NCI-H2107 (cell line): ENCODE measurements around the gene ANO10.
"Not testable (repeated sequence)": the region's sequence is repeated elsewhere in the genome, so short reads cannot be mapped to it uniquely, and the experiment has no call there.

ENCODE experiments used
- DNase-seq: peaks from one replicate; lab custom pipeline; 2025; lab: John Stamatoyannopoulos, UW

ANO10 gene

DNA sequence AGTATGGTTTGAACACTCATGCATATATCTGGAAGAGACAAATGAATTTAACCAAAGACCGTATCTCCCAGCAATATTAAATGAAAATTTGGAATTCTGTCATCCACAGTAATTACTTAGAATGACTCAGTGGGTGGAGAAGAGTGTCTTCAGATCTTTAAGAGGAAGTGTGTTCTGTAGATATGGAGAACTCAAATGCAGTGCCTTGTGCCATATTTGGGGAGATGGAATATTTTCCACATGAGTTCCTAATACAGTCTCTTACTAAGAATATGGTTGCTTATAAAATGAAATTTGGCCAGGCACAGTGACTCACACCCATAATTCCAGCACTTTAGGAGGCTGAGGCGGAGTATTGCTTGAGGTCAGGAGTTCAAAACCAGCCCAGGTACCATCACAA lies 40.5 kb downstream of the ANO10 start:
- no peak for DNase-seq

DNA sequence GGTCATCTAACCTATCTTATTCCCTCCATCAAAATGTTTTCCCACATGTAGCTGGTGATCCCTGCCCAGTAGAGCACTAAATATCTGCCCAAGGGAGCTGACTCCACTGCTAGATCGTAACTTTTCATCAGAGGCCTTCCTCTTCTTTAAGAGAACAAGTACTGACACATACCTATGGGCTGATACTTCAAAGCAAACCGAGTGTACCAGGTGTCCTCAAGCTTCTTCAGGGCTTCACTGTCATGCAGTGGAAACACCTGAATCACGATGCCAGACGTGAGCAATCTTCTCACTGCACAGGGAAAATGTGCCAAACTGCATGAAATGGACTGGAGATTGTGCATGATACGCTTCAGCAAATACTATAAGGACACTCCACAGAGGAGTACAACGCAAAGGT lies 41.6 kb downstream of the ANO10 start:
- DNase-seq: no peak

DNA sequence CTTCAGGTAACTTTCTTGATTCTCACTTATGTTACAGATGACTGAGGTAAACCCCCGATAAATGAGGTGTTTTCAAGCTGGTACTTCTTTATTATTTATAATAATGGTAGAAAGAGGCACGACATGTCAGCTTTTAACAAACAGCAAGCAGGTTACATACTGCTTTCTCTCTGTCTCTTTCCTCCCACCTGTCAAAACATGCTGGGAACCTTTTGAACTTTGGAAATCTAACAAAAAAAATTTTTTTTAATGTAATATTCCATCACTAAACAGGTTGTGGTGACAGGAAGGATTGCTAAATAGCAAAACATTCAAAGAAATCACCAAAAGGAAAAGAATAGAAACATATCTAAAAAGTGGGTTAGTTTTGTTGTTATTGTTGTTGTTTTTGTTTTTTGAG lies 48.2 kb downstream of the ANO10 start:
- DNase-seq: no peak

DNA sequence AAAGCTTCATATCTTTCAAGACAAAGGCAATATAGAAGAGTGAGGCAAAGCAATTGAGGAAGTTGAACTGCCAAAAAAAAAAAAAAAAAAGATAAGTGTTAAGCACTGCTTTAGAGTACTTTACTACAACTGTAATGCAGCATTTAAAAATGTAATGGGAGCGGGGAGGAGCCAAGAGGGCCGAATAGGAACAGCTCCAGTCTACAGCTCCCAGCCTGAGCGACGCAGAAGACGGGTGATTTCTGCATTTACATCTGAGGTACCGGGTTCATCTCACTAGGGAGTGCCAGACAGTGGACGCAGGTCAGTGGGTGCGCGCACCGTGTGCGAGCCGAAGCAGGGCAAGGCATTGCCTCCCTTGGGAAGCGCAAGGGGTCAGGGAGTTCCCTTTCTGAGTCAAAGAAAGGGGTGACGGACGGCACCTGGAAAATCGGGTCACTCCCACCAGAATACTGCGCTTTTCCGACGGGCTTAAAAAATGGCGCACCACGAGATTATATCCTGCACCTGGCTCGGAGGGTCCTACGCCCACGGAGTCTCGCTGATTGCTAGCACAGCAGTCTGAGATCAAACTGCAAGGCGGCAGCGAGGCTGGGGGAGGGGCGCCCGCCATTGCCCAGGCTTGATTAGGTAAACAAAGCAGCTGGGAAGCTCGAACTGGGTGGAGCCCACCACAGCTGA lies 56.0 kb downstream of the ANO10 start:
- DNase-seq: not testable (repeated sequence)

DNA sequence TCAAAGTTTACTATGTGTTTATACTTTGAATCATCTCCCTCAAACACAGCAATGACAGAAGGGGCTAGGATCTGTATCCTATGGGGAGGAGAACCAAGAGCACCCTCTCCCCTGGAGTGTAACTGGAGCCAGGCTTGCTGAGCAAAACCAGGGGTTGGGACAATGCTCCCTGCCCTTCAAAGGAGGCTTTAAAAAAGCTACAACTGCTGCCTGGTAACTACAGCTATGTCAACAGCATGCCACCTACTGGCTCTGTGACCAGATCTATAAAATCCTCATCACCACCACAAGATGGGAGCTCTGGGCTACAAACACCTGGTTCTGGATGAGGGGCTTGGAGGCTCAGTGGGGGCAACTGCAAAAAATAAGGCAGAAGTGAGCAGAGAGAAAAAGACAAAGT lies 61.9 kb downstream of the ANO10 start:
- no peak for DNase-seq

DNA sequence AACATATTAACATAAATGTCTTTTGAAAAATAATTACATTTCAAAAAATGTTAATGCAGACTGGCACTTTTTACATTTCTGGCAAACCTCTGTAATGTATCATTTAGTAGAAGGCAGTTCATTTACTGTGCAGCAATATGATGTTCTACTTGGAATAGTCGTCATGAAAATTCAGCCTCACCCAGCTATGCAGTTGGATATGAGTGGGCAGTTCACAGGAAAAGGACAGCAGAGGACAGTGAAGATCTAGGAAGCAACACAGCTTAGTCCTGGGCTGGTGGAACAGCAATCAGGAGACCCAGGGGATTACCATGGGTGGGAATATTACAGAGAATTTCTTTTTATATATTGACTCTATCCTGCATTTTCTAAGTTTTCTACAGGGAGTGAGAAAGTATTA lies 63.6 kb downstream of the ANO10 start:
- no peak for DNase-seq

DNA sequence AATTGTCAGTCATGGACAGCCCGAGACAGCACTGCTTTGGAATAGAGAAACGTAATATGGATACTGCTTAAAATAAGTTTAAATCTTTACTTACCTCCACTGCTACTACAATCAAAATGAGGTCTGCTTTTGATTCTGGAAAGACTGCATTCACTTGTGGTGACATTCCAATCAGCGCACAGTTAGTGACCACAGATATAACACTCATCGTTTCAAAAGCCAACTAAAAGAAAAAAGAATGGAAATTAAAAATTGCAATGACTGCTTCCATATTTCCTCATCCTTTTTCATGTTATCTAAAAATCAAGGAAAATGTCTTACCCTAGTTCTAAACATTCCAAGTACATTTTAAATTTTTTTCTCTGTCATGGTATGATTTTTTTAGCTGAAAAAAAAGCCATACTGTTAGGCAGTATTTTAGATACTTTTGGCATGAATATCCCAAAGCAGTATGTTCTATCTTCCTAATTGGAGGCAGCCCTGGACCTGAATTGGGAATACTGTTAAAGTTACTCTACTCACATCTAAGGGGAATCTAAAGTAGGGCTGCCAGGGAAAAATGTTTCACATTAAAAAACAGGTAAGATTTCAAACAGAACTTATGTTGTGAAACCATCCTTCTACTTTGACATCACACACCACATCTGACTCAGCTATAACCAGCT lies 72.1 kb downstream of the ANO10 start:
- DNase-seq: no peak

DNA sequence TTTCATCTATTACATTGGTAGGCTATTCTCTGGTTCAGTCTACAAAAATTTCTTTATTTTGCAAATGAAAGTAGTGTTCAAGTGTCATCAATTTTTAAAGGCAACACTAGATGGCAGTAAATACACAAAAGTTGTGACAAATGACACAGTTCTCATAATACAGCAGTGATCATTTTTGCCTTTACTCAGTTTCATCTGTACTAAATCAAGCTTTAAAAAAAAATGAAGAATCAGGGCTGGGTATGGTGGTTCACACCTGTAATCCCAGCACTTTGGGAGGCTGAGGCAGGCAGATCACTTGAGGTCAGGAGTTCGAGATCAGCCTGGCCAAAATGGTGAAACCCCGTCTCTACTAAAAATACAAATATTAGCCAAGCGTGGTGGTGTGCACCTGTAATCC lies 77.5 kb downstream of the ANO10 start:
- DNase-seq: peak; percentile 8

DNA sequence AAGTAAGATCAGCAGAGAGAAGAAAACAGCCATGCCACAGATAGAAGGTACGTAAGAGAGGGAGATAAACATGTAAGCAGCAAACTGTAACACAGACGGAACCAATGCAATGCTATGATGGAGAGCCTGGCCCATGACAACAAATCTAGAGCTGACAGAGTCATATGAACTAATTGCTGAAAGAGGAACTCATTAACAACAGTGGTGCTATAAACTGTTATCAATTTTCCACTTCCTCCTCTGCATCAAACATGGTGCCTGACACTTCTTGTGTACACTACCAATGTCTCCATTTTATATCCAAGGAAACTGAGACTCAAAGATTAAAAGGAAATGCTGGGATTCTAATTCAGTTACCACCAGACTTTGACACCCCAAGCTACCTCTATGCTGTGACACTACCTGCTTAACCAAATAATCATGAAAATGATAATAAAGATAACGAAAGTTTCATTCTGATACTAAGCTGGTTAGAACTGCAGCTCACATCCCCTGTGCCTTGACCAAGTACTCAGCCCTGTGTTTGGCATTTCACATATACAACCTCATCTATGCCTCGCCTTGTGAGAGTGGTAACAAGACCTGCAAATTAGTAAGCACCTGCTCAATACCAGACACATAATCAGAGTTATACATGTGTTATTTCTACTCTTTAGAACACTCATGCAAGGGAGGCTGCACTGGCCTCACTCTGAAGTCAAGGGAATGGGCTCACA lies 79.3 kb downstream of the ANO10 start:
- no peak for DNase-seq

DNA sequence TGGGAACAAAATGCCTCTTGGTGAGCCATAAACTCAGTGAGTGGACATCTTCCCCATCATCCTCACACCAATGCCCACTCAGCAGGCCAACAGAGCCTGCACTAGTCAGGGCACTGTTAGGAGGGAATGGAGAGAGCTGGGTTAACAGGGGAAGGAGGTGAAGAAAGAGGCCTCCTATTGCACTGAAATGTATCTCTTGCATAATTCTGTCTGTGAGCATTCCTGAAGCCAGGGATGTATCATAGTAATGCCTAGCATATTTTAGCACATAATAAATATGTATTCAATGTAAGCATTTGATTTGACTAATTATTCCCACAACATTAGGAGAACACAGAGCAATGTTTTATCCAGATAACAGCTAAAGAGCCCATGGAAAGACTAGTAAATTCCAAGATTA lies 81.2 kb downstream of the ANO10 start:
- DNase-seq: no peak

DNA sequence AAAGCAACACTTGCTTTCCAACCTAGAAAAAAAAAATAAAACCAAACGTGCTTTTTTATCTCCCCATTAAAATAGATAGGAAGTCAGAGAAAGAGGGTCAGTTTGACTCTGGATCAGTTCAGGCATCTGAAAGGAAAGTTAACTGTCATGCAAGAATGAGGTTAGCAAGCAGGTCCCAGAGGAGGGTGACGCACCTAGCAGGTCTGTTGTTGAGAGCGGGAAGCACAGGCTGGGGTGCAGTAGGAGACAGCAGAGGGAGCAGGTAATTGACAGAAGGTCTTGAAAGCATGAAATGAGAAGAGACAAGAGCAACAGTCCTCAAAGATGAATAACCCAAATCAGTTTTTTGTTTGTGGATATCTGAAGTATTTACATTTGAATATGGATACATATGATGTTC lies 82.5 kb downstream of the ANO10 start:
- DNase-seq: no peak

DNA sequence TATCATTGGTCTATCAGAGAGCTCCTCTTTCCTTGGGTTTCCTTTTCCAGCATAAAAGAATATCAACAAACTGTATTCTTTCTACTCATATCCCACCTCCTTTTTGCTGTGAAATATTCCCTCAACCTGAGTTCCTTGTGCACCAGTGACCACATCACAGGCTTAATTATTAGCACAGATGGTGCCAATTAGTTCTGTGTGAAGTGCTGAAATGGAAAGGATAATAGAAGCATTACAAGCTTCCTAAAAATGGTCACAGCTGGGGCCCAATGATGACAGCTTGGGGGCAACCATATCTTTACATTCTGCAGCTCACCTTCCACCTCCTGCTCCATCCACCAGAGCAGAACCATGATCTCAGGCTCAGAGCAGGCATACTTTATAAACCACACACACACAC lies 84.6 kb downstream of the ANO10 start:
- DNase-seq: no peak

DNA sequence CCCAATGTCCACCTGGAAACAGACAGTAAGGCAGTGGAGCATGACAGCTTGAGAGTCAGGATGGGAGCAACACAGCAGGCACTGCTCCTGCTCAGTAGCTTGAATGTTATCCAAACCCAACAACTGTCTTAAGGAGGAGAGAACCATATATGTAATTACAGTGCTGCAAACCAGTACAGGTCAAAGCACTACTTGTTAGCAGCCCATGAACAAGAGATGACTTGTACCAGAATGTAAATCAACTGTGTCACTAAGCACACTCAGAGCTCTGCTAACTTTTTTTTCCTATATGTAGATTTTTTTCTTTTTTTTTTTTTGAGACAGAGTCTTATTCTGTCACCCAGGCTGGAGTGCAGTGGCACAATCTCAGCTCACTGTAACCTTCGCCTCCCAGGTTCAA lies 87.1 kb downstream of the ANO10 start:
- no peak for DNase-seq

DNA sequence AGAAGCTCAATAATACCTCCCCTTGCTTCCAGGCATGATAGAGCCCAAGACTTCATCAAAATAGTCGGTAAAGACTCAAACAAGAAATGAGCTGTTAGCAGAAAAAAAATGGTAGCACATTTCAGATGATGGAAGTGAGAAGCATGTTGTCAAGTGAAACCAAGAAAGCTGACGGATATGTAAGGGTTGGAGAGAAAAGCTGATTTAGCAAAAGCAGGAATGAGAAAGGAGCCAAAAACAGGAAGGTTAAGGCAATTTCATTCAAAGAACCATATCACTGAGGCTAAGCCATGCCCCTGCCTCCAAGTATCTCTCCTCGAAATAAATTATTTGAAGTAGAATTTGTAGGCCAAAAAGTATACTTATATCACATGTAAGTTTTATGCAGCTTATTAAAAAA lies 88.8 kb downstream of the ANO10 start:
- no peak for DNase-seq

DNA sequence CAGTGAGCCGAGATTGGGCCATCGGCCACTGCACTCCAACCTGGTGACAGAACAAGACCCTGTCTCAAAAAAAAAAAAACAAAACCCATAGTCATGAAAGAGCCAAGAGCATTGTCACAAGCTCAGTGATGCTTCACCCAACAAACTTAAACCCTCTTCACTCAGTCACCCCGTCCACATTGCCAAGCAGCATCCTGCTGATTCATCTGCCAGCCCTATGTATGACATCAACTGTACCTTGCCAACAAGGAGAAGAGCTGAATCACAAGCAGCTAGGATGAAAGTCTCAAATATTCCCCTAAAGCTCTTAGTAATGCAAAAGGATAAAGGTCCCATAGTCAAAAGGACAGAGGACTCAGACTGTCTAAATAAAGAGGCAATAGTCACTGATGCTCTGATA lies 90.0 kb downstream of the ANO10 start:
- no peak for DNase-seq

DNA sequence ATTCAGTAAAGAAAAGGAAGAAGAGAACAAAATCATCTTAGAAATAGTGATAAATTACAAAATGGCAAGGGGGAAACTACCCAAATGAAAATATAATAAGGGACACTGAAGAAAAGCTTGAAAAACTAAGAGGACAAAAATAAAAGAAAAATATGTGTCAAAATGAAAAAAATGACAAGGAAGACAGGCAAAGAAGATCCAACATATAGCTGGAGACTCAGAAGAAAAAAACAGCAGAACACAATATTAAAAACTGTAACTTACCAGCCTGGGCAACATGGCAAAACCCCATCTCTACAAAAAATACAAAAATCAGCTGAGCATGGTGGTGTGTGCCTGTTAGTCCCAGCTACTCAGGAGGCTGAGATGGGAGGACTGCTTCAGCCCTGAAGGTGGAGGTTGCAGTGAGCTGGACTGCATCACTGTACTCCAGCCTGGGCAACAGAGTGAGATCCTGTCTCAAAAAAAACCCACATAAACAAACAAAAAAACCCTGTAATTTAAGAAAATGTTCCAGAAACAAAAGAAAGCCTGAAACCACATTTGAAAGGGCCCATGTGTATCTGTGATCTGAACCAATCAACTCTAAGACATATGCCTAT lies 93.2 kb downstream of the ANO10 start:
- DNase-seq: no peak

DNA sequence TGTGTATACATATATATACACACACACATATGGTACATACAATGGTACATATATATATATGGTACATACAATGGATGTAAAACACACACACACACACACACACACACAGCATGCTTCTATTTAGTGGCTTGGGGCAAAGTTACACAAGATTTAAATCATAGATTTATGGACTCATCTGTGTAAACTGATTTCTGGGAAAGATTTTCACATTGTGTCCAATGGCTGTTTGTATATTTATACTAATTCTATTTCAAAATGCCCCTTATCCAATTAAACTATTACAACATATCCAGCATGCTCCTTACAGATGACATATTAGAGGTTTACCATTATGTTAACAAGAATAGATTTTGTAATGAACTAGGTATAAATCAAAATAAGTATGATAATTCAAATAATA lies 94.9 kb downstream of the ANO10 start:
- DNase-seq: no peak

DNA sequence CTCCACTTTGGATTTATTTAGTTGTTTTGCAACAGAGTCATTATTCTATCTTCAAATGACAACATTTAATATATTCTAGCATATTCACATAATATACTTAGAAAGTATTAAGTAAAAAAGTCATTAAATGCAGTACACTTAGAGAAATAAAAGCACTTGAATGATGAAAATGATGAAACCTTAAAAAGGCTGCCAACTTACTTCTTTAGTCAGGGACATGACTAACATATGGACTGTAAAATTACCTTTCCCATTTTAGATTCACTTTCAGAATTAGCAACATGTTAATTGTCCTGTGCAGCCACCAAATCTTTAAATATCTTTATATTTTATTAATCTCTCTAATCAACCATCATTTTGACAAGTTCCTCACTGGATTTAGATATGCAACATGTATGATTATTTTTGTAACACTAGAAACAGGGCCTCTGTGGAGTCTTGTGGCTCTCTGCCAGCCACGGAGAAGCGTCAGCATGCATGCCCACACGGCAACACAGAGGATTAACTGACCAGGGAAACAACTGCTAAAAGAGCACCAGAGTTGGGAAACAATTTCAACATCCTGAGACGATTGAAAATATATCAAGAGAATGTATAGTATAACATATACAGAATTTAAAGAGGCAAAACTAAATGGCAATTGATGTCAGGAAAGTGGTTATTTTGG lies 95.7 kb downstream of the ANO10 start:
- no peak for DNase-seq

DNA sequence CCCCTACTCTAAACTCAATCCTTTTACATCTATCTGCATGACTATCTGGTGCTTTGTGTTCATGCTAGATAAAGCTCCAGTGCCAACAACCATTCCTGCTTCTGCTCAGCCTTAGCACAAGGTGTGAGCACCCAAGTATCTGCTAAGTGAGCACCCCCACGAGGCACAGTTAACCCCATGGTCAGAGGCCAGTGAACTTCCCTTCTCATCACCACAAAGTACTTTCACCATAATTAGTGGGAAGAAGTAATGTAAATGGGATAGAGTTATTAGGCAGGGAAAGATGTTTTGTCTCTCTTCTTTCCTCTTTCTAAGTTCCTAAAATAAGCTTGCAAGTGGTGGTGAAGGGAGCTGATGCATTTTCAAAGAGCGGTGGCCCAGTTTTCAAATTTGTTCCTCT lies 96.4 kb downstream of the ANO10 start:
- DNase-seq: no peak

DNA sequence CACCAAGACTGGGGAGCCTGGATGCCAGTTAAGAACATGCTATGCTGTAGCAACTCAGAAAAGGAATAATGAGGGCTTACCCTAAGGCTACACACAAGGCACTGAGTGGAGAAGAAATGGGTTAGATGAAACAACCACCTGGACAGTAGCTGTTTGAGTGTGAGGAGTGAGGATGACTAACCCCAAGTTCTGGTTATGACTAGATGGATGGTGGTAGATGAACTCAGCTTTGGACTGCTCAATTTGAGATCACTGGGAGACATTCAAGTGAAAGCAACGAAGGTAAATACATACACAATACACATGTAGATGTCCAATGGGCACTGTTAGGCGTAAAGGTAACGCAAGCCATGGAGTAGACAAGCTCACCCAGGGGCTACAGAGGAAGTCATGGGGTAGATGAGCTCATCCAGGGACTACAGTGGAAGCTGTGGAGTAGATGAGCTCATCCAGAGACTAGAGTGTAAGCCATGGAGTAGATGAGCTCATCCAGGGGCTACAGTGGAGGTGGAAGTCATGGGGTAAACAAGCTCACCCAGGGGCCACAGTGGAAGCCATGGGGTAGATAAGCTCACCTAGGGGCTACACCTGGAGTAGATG lies 98.3 kb downstream of the ANO10 start:
- no peak for DNase-seq

DNA sequence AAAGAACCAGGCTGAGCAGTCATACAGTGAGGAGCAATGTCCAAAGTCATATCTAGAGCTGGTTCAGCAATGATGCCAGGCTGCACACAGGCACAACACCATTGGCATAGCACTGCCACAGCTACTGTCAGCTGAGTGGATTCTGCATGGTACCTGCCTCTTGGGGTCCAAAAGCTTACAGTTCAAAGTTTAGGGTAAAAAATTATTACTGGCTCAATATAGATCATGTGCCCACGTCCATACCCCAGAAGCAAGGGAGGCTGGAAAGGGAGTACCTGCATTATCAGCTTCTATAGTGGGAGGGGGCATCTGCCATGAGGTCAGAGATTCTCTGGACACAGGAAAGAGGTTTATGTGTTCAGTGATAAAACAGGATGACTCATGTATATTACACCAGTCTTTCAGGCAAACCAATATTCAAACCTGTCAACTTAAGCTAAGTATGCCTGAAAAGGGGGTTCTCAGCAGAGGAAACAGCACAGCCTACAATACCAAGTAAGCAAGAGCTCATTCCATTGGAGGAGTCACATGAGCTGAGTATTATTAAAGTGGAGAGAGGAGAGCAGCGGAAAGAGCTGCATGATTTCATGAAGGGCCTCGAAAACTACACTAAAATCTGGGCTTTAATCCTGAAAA lies 99.0 kb downstream of the ANO10 start:
- no peak for DNase-seq

DNA sequence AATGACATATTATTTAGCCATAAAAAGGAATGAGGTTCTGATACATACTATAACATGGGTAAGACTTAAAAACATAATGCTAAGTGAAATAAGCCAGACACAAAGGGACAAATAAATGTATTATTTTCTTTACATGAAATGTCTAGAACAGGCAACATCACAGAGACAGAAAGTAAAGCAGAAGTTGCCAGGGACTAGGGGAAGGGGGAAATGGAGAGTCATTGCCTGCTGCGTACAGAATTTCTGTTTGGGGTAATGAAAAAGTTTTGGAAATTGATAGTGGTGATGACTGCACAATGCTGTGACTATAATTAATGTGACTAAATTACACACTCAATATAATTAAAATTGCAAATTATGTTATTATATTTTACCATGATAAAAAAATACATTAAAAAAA lies 99.9 kb downstream of the ANO10 start:
- DNase-seq: no peak
